ENCODE measurements around the gene YAP1.

DNA sequence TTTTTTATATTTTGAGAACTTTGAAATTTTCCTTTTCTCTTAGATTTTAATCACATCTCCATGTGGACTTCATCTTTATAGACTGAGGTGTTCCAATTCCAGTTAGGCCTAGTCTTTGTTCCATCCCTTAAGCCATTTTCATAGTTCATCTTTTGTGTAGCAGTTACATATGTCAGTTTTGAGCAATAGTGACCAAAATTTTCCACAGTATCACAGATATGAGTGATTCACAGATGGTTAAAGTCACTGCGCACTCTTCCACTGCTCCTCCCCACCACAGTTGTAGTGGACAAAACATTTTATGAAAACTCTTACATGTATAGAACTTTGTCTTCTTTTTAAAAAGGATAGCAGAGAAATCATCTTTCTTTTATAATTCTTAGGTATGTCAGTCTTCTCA, 42.8 kb downstream of the YAP1 start:
- TF ChIP-seq EHMT2 (IDR thresholded peaks at IDR 0.05; ENCODE audit: low read depth) (no peak), CHD2 (IDR thresholded peaks at IDR 0.05; ENCODE audit: low read length, partially characterized antibody) (no peak), KDM1A (IDR thresholded peaks at IDR 0.05; ENCODE audit: low read depth) (no peak), ESRRA (IDR thresholded peaks at IDR 0.05; ENCODE audit: borderline replicate concordance, low read length) (no peak)
- TF ChIP-seq, protein P1, sequence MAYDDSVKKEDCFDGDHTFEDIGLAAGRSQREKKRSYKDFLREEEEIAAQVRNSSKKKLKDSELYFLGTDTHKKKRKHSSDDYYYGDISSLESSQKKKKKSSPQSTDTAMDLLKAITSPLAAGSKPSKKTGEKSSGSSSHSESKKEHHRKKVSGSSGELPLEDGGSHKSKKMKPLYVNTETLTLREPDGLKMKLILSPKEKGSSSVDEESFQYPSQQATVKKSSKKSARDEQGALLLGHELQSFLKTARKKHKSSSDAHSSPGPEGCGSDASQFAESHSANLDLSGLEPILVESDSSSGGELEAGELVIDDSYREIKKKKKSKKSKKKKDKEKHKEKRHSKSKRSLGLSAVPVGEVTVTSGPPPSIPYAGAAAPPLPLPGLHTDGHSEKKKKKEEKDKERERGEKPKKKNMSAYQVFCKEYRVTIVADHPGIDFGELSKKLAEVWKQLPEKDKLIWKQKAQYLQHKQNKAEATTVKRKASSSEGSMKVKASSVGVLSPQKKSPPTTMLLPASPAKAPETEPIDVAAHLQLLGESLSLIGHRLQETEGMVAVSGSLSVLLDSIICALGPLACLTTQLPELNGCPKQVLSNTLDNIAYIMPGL (CRISPR knock-in tag; IDR thresholded peaks at IDR 0.05; ENCODE audit: borderline replicate concordance) = no peak
